H9 (cell line): ENCODE data around the gene TBX15. TPM values are rescaled to one million over a fixed set of nuclear protein-coding genes. Genes with fewer than 3 reads are reported as not detected.

ENCODE experiments used
- DNase-seq: peaks from one replicate; pipeline ENCODE4 v3.0.0-alpha.2; 2017
- H2AFZ ChIP-seq: one replicate; pipeline ENCODE4 v1.6.1; 2013; ENCODE audit warnings: mild to moderate bottlenecking, low read length, control low read depth, moderate library complexity
- H2AK5ac ChIP-seq: 2 replicates; pipeline ENCODE4 v1.6.1; 2013; ENCODE audit warnings: low read length, control low read depth, mixed read lengths; ENCODE audit not compliant: insufficient read length
- H2BK120ac ChIP-seq: one replicate; pipeline ENCODE4 v1.6.1; 2013; ENCODE audit warnings: low read depth, mild to moderate bottlenecking, low read length, control low read depth, inconsistent platforms; ENCODE audit not compliant: poor library complexity, severe bottlenecking
- H2BK12ac ChIP-seq: 2 replicates; pipeline ENCODE4 v1.6.1; 2013; ENCODE audit warnings: low read length, control low read depth, mixed read lengths, low read depth; ENCODE audit not compliant: insufficient read length
- H2BK15ac ChIP-seq: 2 replicates; pipeline ENCODE4 v1.6.1; 2013; ENCODE audit warnings: low read depth, low read length, control low read depth
- H2BK20ac ChIP-seq: one replicate; pipeline ENCODE4 v1.6.1; 2013; ENCODE audit warnings: low read depth, mild to moderate bottlenecking, low read length, control low read depth, inconsistent platforms; ENCODE audit not compliant: poor library complexity, severe bottlenecking
- H2BK5ac ChIP-seq: 2 replicates; pipeline ENCODE4 v1.6.1; 2013; ENCODE audit warnings: low read length, control low read depth, mixed read lengths; ENCODE audit not compliant: insufficient read length
- H3K14ac ChIP-seq: 2 replicates; pipeline ENCODE4 v1.6.1; 2013; ENCODE audit warnings: low read length, control low read depth; ENCODE audit not compliant: insufficient read depth
- H3K18ac ChIP-seq: 2 replicates; pipeline ENCODE4 v1.6.1; 2013; ENCODE audit warnings: low read depth, mild to moderate bottlenecking, mixed read lengths, low read length, control low read depth; ENCODE audit not compliant: insufficient read length
- H3K23ac ChIP-seq: 2 replicates; pipeline ENCODE4 v1.6.1; 2013; ENCODE audit warnings: low read length, control low read depth, mixed read lengths, low read depth; ENCODE audit not compliant: insufficient read length
- H3K23me2 ChIP-seq: 2 replicates; pipeline ENCODE4 v1.6.1; 2013; ENCODE audit warnings: low read depth, mild to moderate bottlenecking, mixed read lengths, low read length, control low read depth; ENCODE audit not compliant: insufficient read length, poor library complexity, severe bottlenecking
- H3K27ac ChIP-seq: 2 replicates; pipeline ENCODE4 v1.5.1; 2013; ENCODE audit warnings: low read length, control low read depth, mixed read lengths, low read depth; ENCODE audit not compliant: insufficient read length
- H3K27me3 ChIP-seq: 2 replicates; pipeline ENCODE4 v1.6.1; 2013; ENCODE audit warnings: low read length, control low read depth, inconsistent platforms; ENCODE audit not compliant: insufficient read depth
- H3K4ac ChIP-seq: 2 replicates; pipeline ENCODE4 v1.6.1; 2013; ENCODE audit warnings: low read depth, mild to moderate bottlenecking, control low read depth, inconsistent platforms, low read length, moderate library complexity
- H3K4me1 ChIP-seq: 2 replicates; pipeline ENCODE4 v1.6.1; 2013; ENCODE audit warnings: low read length, control low read depth, inconsistent platforms; ENCODE audit not compliant: insufficient read depth
- H3K4me2 ChIP-seq: 2 replicates; pipeline ENCODE4 v1.6.1; 2013; ENCODE audit warnings: low read length, control low read depth, mixed read lengths; ENCODE audit not compliant: insufficient read length, insufficient read depth
- H3K56ac ChIP-seq: 2 replicates; pipeline ENCODE4 v1.6.1; 2013; ENCODE audit warnings: low read depth, mild to moderate bottlenecking, mixed read lengths, low read length, control low read depth; ENCODE audit not compliant: insufficient read length
- H3K79me1 ChIP-seq: 2 replicates; pipeline ENCODE4 v1.6.1; 2013; ENCODE audit warnings: low read depth, mild to moderate bottlenecking, moderate library complexity, low read length, control low read depth, inconsistent platforms; ENCODE audit not compliant: insufficient read depth, poor library complexity, severe bottlenecking
- H3K79me2 ChIP-seq: 2 replicates; pipeline ENCODE4 v1.6.1; 2013; ENCODE audit warnings: low read length, control low read depth, inconsistent platforms; ENCODE audit not compliant: insufficient read depth
- H3K9ac ChIP-seq: 2 replicates; pipeline ENCODE4 v1.6.1; 2013; ENCODE audit warnings: low read length, control low read depth, mixed read lengths; ENCODE audit not compliant: insufficient read length; ENCODE audit errors: extremely low read depth
- H3K9me3 ChIP-seq: one replicate; pipeline ENCODE4 v1.6.1; 2013; ENCODE audit warnings: low read depth, low read length, inconsistent platforms; ENCODE audit not compliant: control insufficient read depth
- H3T11ph ChIP-seq: one replicate; pipeline ENCODE4 v1.6.1; 2013; ENCODE audit warnings: mild to moderate bottlenecking, low read length, control low read depth, inconsistent platforms
- H4K20me1 ChIP-seq: one replicate; pipeline ENCODE4 v1.6.1; 2013; ENCODE audit not compliant: control insufficient read depth, insufficient read length, insufficient read depth
- H4K5ac ChIP-seq: 2 replicates; pipeline ENCODE4 v1.6.1; 2013; ENCODE audit warnings: low read depth, mild to moderate bottlenecking, mixed read lengths, low read length, control low read depth; ENCODE audit not compliant: insufficient read length
- H4K8ac ChIP-seq: replicated peaks from 2 replicates; pipeline ENCODE4 v1.6.1; 2013; ENCODE audit warnings: low read length, control low read depth, mixed read lengths, low read depth; ENCODE audit not compliant: insufficient read length
- H4K91ac ChIP-seq: 2 replicates; pipeline ENCODE4 v1.6.1; 2013; ENCODE audit warnings: low read depth, mild to moderate bottlenecking, moderate library complexity, mixed read lengths, low read length, control low read depth; ENCODE audit not compliant: insufficient read length
- H3K27ac Mint-ChIP-seq, 3 experiments: 2 replicates in 2 of 3; 3 replicates in 1 of 3; pipeline ENCODE4 v1.8.0; 2020 to 2021; ENCODE audit warnings: mixed read lengths in 3 of 3, mild to moderate bottlenecking in 1 of 3, moderate library complexity in 1 of 3
- H3K27me3 Mint-ChIP-seq: 2 replicates; pipeline ENCODE4 v1.8.0; 2021; ENCODE audit warnings: low read depth, mild to moderate bottlenecking, moderate library complexity, mixed read lengths
- H3K36me3 Mint-ChIP-seq, 3 experiments: 2 replicates in 2 of 3; 3 replicates in 1 of 3; pipeline ENCODE4 v1.8.0; 2020 to 2021; ENCODE audit warnings: low read depth in 3 of 3, mixed read lengths in 3 of 3; ENCODE audit not compliant: insufficient read depth in 1 of 3
- H3K4me1 Mint-ChIP-seq, 2 experiments: 2 replicates each; pipeline ENCODE4 v1.8.0; 2020; ENCODE audit warnings: mixed read lengths in 2 of 2
- H3K4me3 Mint-ChIP-seq, 2 experiments: 2 replicates in 1 of 2; 3 replicates in 1 of 2; pipeline ENCODE4 v1.8.0; 2020 to 2021; ENCODE audit warnings: mild to moderate bottlenecking in 2 of 2, mixed read lengths in 2 of 2, moderate library complexity in 1 of 2
- H3K9me3 Mint-ChIP-seq, 2 experiments: 2 replicates in 1 of 2; 3 replicates in 1 of 2; pipeline ENCODE4 v1.8.0; 2020; ENCODE audit warnings: mild to moderate bottlenecking in 2 of 2, mixed read lengths in 2 of 2, moderate library complexity in 1 of 2
- WGBS: extraction: QIAGEN DNeasy Blood & Tissue Kit; methylation state at CpG from one replicate; pipeline ENCODE4 v1.1.7; 2013; ENCODE audit warnings: missing lambda C conversion rate, low lambda C conversion rate, mixed read lengths; ENCODE audit not compliant: insufficient read length; ENCODE audit errors: extremely low coverage; 5-methylcytosine and 5-hydroxymethylcytosine counted together
- total RNA-seq: library from RNA; stranded (reverse); gene quantifications from 2 replicates; pipeline ENCODE4 v1.2.1, GENCODE V29; 2021
- TF ChIP-seq, protein P1 (sequence below): fragments of 200-600 bp; sonication (generic); conservative IDR thresholded peaks from 3 replicates; pipeline ENCODE4 v1.8.0; 2021; ENCODE audit warnings: antibody characterized with exemption, mild to moderate bottlenecking

TBX15 gene
- total RNA-seq, 1 experiment from 2014 or later, result 0.07 TPM

DNA sequence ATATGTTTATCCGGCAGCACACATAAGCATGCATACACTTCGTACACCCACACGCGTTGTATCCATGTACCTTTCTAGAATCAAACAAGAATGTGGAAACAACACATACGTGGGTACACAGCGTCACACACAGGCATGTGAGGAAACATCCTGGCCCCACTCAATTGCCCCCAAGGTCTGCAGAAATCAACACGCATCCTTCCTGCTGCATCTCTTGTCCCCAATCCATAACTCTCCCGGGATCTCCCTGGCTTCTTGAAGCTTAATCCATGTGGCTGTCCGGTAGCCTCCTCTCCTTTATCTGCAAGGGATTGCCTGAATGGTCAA is 5.5 kb upstream of the TBX15 start:
- Histone ChIP-seq H2BK120ac (no peak overlapping the region), H3K27ac (no peak overlapping the region), H2BK20ac (no peak overlapping the region), H3K9me3 (no peaks in the 10 kb centered on the region), H3K56ac (no peak overlapping the region), H4K5ac (no peak overlapping the region), H4K91ac (no peak overlapping the region), H3K4me2 (peak overlapping the region; percentile 18), H2BK5ac (no peak overlapping the region), H3K9ac (no peak overlapping the region), H3K4ac (no peak overlapping the region), H3T11ph (no peak overlapping the region), H3K23ac (no peak overlapping the region), H2BK12ac (no peak overlapping the region), H4K8ac (no peak overlapping the region), H2AK5ac (no peak overlapping the region), H2BK15ac (no peak overlapping the region), H4K20me1 (no peaks in the 10 kb centered on the region), H3K4me1 (no peaks in the 10 kb centered on the region; the same call in 1 of the 2 replicates), H3K23me2 (peaks cover 4% of the 10 kb centered on the region), H3K14ac (no peak overlapping the region), H2AFZ (no peak overlapping the region), H3K27me3 (peaks cover 96% of the 10 kb centered on the region), H3K79me1 (no peaks in the 10 kb centered on the region), H3K79me2 (no peaks in the 10 kb centered on the region), H3K18ac (no peak overlapping the region)
- H3K36me3 Mint-ChIP-seq, result peaks cover 0 to 3% (median 2%) of the 10 kb centered on the region in 3 experiments; a peak in 1 of 7 replicates
- no peak overlapping the region for H3K27ac Mint-ChIP-seq
- no CpG with 5 or more reads among the region's 9 CpGs for WGBS
- peaks cover 100% of the 10 kb centered on the region for H3K27me3 Mint-ChIP-seq
- TF ChIP-seq, protein P1, sequence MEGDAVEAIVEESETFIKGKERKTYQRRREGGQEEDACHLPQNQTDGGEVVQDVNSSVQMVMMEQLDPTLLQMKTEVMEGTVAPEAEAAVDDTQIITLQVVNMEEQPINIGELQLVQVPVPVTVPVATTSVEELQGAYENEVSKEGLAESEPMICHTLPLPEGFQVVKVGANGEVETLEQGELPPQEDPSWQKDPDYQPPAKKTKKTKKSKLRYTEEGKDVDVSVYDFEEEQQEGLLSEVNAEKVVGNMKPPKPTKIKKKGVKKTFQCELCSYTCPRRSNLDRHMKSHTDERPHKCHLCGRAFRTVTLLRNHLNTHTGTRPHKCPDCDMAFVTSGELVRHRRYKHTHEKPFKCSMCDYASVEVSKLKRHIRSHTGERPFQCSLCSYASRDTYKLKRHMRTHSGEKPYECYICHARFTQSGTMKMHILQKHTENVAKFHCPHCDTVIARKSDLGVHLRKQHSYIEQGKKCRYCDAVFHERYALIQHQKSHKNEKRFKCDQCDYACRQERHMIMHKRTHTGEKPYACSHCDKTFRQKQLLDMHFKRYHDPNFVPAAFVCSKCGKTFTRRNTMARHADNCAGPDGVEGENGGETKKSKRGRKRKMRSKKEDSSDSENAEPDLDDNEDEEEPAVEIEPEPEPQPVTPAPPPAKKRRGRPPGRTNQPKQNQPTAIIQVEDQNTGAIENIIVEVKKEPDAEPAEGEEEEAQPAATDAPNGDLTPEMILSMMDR, result no peak
- no peak for DNase-seq
- peaks cover 25 to 43% of the 10 kb centered on the region in 2 experiments for H3K4me1 Mint-ChIP-seq
- peak overlapping the region in 1 of 2 experiments; percentile 44; a peak in 1 of 5 replicates for H3K4me3 Mint-ChIP-seq
- H3K9me3 Mint-ChIP-seq, result peaks cover 2 to 7% of the 10 kb centered on the region in 2 experiments; a peak in 3 of 5 replicates
